ENCODE data around the gene NCF4.

Gene NCF4

GRCh38 chr22:36865346-36865745 is 4.5 kb downstream of the NCF4 start:
- DNase-seq: no peak

- no peak for DNase-seq
Observed at GRCh38 chr22:36867695-36868094, 6.9 kb downstream of the NCF4 start.

GRCh38 chr22:36868546-36869181 is 7.9 kb downstream of the NCF4 start:
- DNase-seq: no peak

- no peak for DNase-seq
Observed at GRCh38 chr22:36870250-36870649, 9.4 kb downstream of the NCF4 start.

- DNase-seq: no peak
Observed at GRCh38 chr22:36871669-36872081, 10.9 kb downstream of the NCF4 start.

- DNase-seq: no peak
Observed at GRCh38 chr22:36872084-36872483, 11.3 kb downstream of the NCF4 start.

- no peak for DNase-seq
Observed at GRCh38 chr22:36872866-36873498, 12.2 kb downstream of the NCF4 start.

- DNase-seq: peak; percentile 1 to 13
Observed at GRCh38 chr22:36873614-36874308, 13.0 kb downstream of the NCF4 start.

GRCh38 chr22:36874309-36874696 is 13.5 kb downstream of the NCF4 start:
- DNase-seq: no peak

GRCh38 chr22:36874736-36875135 is 13.9 kb downstream of the NCF4 start:
- DNase-seq: no peak

- DNase-seq: no peak
Observed at GRCh38 chr22:36875741-36876140, 14.9 kb downstream of the NCF4 start.

- no peak for DNase-seq
Observed at GRCh38 chr22:36879775-36880174, 19.0 kb downstream of the NCF4 start.

- no peak for DNase-seq
Observed at GRCh38 chr22:36881504-36882245, 20.9 kb downstream of the NCF4 start.

GRCh38 chr22:36884349-36885158 is 23.7 kb downstream of the NCF4 start:
- no peak for DNase-seq

GRCh38 chr22:36885474-36885873 is 24.7 kb downstream of the NCF4 start:
- DNase-seq: no peak

- no peak for DNase-seq
Observed at GRCh38 chr22:36886016-36886415, 25.2 kb downstream of the NCF4 start.

GRCh38 chr22:36887162-36887561 is 26.4 kb downstream of the NCF4 start:
- DNase-seq: no peak

- no peak for DNase-seq
Observed at GRCh38 chr22:36891646-36892045, 30.8 kb downstream of the NCF4 start.

- DNase-seq: no peak
Observed at GRCh38 chr22:36892292-36892691, 31.5 kb downstream of the NCF4 start.

GRCh38 chr22:36893262-36893661 is 32.5 kb downstream of the NCF4 start:
- DNase-seq: no peak

- no peak for DNase-seq
Observed at GRCh38 chr22:36894266-36894665, 33.5 kb downstream of the NCF4 start.

- DNase-seq: no peak
Observed at GRCh38 chr22:36897611-36898010, 36.8 kb downstream of the NCF4 start.

- no peak for DNase-seq
Observed at GRCh38 chr22:36898690-36899089, 37.9 kb downstream of the NCF4 start.
